ENCODE results near the gene TMPRSS9. TPM values are rescaled to one million over a fixed set of nuclear protein-coding genes. Genes with fewer than 3 reads are reported as not detected.

TMPRSS9 gene
- not detected in 2 replicates for total RNA-seq

DNA sequence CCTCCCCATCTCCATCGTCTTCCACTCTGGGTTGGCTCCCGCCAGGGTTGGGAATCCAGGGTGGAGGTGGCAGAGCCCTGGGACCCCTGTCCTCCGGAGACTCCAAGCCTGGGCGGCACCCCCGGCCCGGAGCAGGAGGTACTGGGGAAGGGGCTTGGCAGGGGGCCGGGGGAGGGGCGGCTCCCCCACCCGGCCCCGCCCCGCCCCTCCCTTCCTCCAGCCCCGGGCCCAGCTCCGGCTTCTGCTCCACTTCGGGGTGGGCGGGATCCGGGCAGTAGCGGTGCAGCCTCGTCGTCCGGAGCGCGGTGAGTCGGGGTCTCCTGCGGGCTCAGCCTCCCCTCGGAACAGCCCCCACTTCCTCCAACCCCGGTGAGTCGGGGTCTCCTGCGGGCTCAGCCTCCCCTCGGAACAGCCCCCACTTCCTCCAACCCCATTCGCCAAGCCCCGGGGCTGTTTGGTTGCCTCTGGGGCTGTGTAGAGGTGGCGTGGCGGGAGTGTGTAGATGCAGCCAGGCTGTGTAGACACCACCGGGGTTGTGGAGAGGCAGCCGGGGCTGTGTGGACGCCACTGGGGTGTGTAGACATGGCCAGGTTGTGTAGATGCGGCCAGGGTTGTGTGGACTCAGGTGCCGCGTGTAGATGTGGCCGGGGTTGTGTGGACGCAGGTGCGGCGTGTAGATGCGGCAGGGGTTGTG is at the start of gene TMPRSS9:
TSS of gene TMPRSS9 (plus strand) at position 274 of the 694 bp plus-strand sequence. CDS start 29,521 bp downstream, outside the sequence.
- ChIA-PET CTCF (no interaction called here), POLR2A (interaction anchor here (0.6 kb wide), 1 partner anchor 118 kb away, joined by 3 read pairs; no protein-coding TSS in a partner anchor)
- Mint-ChIP-seq H3K4me3 (no peak within 1 kb of the TSS), H3K27ac (no peak within 1 kb of the TSS), H3K4me1 (peaks cover 4% of the 10 kb centered on the region), H3K36me3 (ENCODE audit: low read depth) (no peaks in the 10 kb centered on the region), H3K9me3 (no peaks in the 10 kb centered on the region), H3K27me3 (peaks cover 4% of the 10 kb centered on the region)
- intact Hi-C loops (cut with micrococcal nuclease): no loop called here
- TF ChIP-seq, protein P1, sequence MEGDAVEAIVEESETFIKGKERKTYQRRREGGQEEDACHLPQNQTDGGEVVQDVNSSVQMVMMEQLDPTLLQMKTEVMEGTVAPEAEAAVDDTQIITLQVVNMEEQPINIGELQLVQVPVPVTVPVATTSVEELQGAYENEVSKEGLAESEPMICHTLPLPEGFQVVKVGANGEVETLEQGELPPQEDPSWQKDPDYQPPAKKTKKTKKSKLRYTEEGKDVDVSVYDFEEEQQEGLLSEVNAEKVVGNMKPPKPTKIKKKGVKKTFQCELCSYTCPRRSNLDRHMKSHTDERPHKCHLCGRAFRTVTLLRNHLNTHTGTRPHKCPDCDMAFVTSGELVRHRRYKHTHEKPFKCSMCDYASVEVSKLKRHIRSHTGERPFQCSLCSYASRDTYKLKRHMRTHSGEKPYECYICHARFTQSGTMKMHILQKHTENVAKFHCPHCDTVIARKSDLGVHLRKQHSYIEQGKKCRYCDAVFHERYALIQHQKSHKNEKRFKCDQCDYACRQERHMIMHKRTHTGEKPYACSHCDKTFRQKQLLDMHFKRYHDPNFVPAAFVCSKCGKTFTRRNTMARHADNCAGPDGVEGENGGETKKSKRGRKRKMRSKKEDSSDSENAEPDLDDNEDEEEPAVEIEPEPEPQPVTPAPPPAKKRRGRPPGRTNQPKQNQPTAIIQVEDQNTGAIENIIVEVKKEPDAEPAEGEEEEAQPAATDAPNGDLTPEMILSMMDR (IDR thresholded peaks at IDR 0.05): no peak
- ATAC-seq (ENCODE audit: low read depth): no peak
- DNase-seq: no peak

DNA sequence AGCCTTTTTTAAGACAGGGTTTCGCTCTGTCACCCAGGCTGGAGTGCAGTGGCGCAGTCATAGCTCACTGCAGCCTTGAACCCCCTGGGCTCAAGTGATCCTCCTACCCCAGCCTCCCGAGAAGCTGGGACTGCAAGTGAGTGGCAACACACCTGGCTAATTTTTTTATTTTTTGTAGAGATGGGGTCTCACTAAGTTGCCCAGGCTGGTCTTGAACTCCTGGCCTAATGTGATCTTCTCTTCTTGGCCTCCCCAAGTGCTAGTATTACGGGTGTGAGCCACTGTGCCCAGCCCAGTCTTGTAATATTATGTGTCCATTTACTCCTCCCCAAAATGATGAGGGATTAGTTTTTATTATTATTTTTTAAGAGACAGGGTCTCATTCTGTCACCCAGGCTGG is 49.0 kb upstream of the TMPRSS9 start:
- Mint-ChIP-seq H3K27ac (no peak overlapping the region), H3K9me3 (peaks cover 4% of the 10 kb centered on the region), H3K4me3 (no peak overlapping the region), H3K36me3 (ENCODE audit: low read depth) (peaks cover 2% of the 10 kb centered on the region), H3K27me3 (peaks cover 10% of the 10 kb centered on the region), H3K4me1 (peaks cover 29% of the 10 kb centered on the region)
- TF ChIP-seq, protein P1 (IDR thresholded peaks at IDR 0.05): no peak
- ATAC-seq (ENCODE audit: low read depth) (no peak), DNase-seq (no peak)
- intact Hi-C loops (cut with micrococcal nuclease): loop anchor here (10.0 kb wide), 1 partner anchor 216 kb away; the partner anchor contains the start of genes IZUMO4 and MOB3A
- ChIA-PET CTCF (no interaction called here), POLR2A (interaction anchor here (0.6 to 1.5 kb wide), 5 partner anchors 9 to 290 kb away, joined by 3 to 8 read pairs (median 5); no protein-coding TSS in a partner anchor)

DNA sequence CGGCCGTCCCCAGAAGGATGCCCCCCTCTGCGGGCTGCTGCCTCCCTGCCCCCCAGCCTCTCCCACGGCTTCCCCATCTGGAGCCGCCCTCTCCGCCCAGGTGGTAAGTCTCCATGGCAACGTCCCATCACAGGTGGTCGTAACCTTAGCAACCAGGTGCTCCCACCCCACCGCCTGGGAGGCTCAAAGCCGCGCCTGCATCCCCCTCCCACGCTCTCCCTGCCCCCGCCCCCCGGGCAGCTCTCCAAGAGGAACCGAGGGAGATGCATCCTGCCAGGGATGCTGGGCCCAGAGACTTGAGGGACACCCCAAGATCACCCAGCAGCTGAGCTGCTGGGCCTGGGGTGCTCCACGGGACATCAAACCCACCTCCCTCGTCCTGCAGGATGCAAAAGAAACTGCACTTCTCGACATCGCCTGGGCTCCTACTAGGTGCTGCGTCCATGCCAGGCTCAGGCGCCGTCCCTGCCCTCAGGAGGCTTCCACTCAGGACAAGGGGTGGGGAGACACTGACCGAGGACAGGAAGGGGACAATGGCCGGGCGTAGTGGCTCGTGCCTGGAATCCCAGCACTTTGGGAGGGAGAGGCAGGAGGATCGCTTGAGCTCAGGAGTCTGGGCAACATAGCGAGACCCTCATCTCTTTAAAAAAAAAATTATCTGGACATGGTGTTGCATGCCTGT is 47.1 kb upstream of the TMPRSS9 start:
- TF ChIP-seq, protein P1 (IDR thresholded peaks at IDR 0.05): no peak
- intact Hi-C loops (cut with micrococcal nuclease): loop anchor here (2.0 to 10.0 kb wide), 2 partner anchors 14 to 218 kb away; partner anchors contain the start of genes IZUMO4 and MOB3A

DNA sequence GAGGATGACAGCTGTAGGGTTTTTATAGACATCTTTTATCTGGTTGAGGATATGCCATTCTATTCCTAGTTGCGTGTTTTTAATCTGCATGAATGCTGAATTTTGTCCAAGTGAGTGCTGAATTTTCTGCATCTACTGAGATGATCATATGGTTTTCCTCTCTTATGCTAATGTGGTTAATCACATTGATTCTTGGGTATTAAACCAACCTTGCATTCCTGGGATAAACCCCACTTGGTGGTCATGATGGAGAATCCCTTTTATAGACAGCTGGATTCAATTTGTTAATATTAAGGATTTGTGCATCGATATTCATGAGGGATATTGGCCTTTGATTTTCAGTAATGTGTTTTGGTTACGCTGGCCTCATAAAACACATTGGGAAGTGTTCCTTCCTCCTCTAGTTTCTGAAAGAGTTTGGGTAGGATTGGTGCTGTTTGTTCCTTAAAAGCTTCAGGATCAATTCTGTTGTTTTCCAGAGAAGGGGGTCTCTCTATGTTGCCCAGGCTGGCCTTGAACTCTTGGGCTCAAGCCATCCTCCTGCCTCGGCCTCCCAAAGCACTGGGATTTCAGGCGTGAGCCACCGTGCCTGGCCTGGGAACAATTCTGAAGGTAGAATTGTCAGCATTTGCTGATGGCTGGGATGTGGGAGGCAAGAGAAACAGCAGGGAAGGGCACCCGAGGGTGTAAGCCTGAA is 44.8 kb upstream of the TMPRSS9 start:
- intact Hi-C loops (cut with micrococcal nuclease): loop anchor here (10.0 kb wide), 1 partner anchor 220 kb away; the partner anchor contains the start of genes IZUMO4 and MOB3A
- peaks cover 4% of the 10 kb centered on the region for H3K9me3 Mint-ChIP-seq
- ChIA-PET POLR2A (interaction anchor here (0.7 to 4.8 kb wide), 13 partner anchors 10 to 162 kb away, joined by 3 to 48 read pairs (median 6); partner anchors contain the start of genes GADD45B, LSM7 and PLEKHJ1), CTCF (interaction anchor here (0.8 to 2.8 kb wide), 14 partner anchors 11 to 159 kb away, joined by 3 to 16 read pairs (median 3); no protein-coding TSS in a partner anchor)
- peak overlapping the region; percentile 59 for H3K4me3 Mint-ChIP-seq
- H3K4me1 Mint-ChIP-seq: peaks cover 55% of the 10 kb centered on the region
- TF ChIP-seq, protein P1 (IDR thresholded peaks at IDR 0.05): no peak
- ATAC-seq (ENCODE audit: low read depth) (no peak), DNase-seq (no peak)
- peak overlapping the region; percentile 82 for H3K27ac Mint-ChIP-seq
- H3K36me3 Mint-ChIP-seq (ENCODE audit: low read depth): peaks cover 2% of the 10 kb centered on the region
- no peaks in the 10 kb centered on the region for H3K27me3 Mint-ChIP-seq

More for the DNA sequence above, 47.1 kb upstream of the TMPRSS9 start:
- Mint-ChIP-seq H3K27ac (no peak overlapping the region), H3K4me1 (peaks cover 42% of the 10 kb centered on the region), H3K4me3 (no peak overlapping the region), H3K9me3 (peaks cover 4% of the 10 kb centered on the region), H3K27me3 (peaks cover 7% of the 10 kb centered on the region), H3K36me3 (ENCODE audit: low read depth) (peaks cover 2% of the 10 kb centered on the region)
- POLR2A ChIA-PET: interaction anchor here (1.0 kb wide), 1 partner anchor 24 kb away, joined by 4 read pairs; no protein-coding TSS in a partner anchor
- no peak for ATAC-seq (ENCODE audit: low read depth)
- CTCF ChIA-PET: no interaction called here
- no peak for DNase-seq

Measured in activated B cell treated with CpG ODN at 0.5 μM for 24 hours (primary cell).